H1 (cell line): ENCODE results near the gene OMP. TPM values are rescaled to one million over a fixed set of nuclear protein-coding genes. Genes with fewer than 3 reads are reported as not detected.

Experiments used
- CTCF ChIA-PET: fragments of 300-600 bp; sonication (Branson Sonifier 250); formaldehyde crosslinking; loops from one replicate; lab custom pipeline; 2021; ENCODE audit not compliant: partially characterized antibody; lab: Charles Lee
- POLR2A ChIA-PET: fragments of 300-600 bp; sonication (Branson Sonifier 250); formaldehyde crosslinking; loops from one replicate; lab custom pipeline; 2021; ENCODE audit warnings: inconsistent platforms; ENCODE audit not compliant: partially characterized antibody; lab: Charles Lee
- DNase-seq, 2 experiments: peaks; one replicate each; pipeline versions ENCODE4 v3.0.0 to v3.0.0-alpha.2; 2010 to 2022; ENCODE audit warnings: low spot score in 2 of 2, low read depth in 1 of 2, mixed read lengths in 1 of 2
- FAIRE-seq: peaks from 2 replicates; lab custom pipeline; 2011; peaks lifted over from hg19 to GRCh38; lab: Jason Lieb, UNC
- H2AFZ ChIP-seq: 2 replicates; pipeline ENCODE4 v1.8.1; 2012; ENCODE audit warnings: low read length, inconsistent platforms
- H2AK5ac ChIP-seq: 2 replicates; pipeline ENCODE4 v1.6.1; 2013; ENCODE audit warnings: low read depth, low read length
- H2BK120ac ChIP-seq: replicated peaks from 2 replicates; pipeline ENCODE3; 2013; ENCODE audit warnings: low read depth, low read length, inconsistent platforms
- H2BK12ac ChIP-seq: 2 replicates; pipeline ENCODE4 v1.6.1; 2013; ENCODE audit warnings: low read depth, low read length
- H2BK15ac ChIP-seq: 2 replicates; pipeline ENCODE4 v1.6.1; 2013; ENCODE audit warnings: low read length
- H2BK20ac ChIP-seq: 2 replicates; pipeline ENCODE4 v1.6.1; 2013; ENCODE audit warnings: low read length
- H2BK5ac ChIP-seq: 2 replicates; pipeline ENCODE4 v1.6.1; 2013; ENCODE audit warnings: low read depth, low read length
- H3K14ac ChIP-seq: 2 replicates; pipeline ENCODE4 v1.6.1; 2013; ENCODE audit warnings: inconsistent platforms; ENCODE audit not compliant: insufficient read length
- H3K18ac ChIP-seq: 2 replicates; pipeline ENCODE4 v1.6.1; 2013; ENCODE audit warnings: low read length; ENCODE audit errors: extremely low read depth
- H3K23ac ChIP-seq: 2 replicates; pipeline ENCODE4 v1.6.1; 2013; ENCODE audit warnings: inconsistent platforms; ENCODE audit not compliant: insufficient read length
- H3K23me2 ChIP-seq: 2 replicates; pipeline ENCODE4 v1.6.1; 2013; ENCODE audit warnings: low read depth, low read length
- H3K27ac ChIP-seq: 2 replicates; pipeline ENCODE4 v1.6.1; 2011; ENCODE audit warnings: low read depth, low read length, inconsistent platforms
- H3K27me3 ChIP-seq, 4 experiments: replicated peaks in 1 of 4; 1 replicate in 1 of 4; 2 replicates in 3 of 4; pipeline versions ENCODE4 v1.6.1 to v1.8.1; 2011 to 2013; ENCODE audit warnings: low read length in 3 of 4, mild to moderate bottlenecking in 3 of 4, inconsistent platforms in 2 of 4, mixed read lengths in 2 of 4, moderate library complexity in 1 of 4; ENCODE audit not compliant: control insufficient read depth in 3 of 4, insufficient read depth in 3 of 4; ENCODE audit errors: extremely low read depth in 1 of 4
- H3K36me3 ChIP-seq, 4 experiments: 2 replicates each; pipeline versions ENCODE4 v1.6.1 to v1.8.1; 2011 to 2013; ENCODE audit warnings: mild to moderate bottlenecking in 4 of 4, low read length in 3 of 4, moderate library complexity in 2 of 4, control low read depth in 1 of 4, inconsistent platforms in 1 of 4; ENCODE audit not compliant: insufficient read depth in 4 of 4, control insufficient read depth in 2 of 4
- H3K4ac ChIP-seq: replicated peaks from 2 replicates; pipeline ENCODE3; 2013; ENCODE audit warnings: low read length, low read depth, mixed read lengths, inconsistent platforms; ENCODE audit not compliant: insufficient read length
- H3K4me1 ChIP-seq, 4 experiments: replicated peaks in 1 of 4; 1 replicate in 1 of 4; 2 replicates in 3 of 4; pipeline versions ENCODE4 v1.6.1 to v1.8.1; 2011 to 2013; ENCODE audit warnings: low read length in 3 of 4, inconsistent platforms in 2 of 4, mixed read lengths in 1 of 4; ENCODE audit not compliant: insufficient read depth in 4 of 4, control insufficient read depth in 3 of 4
- H3K4me2 ChIP-seq, 2 experiments: 2 replicates each; pipeline versions ENCODE4 v1.6.1 to v1.8.1; 2011 to 2013; ENCODE audit warnings: low read depth in 2 of 2, low read length in 2 of 2, control low read depth in 1 of 2, inconsistent platforms in 1 of 2, mild to moderate bottlenecking in 1 of 2; ENCODE audit not compliant: insufficient read depth in 1 of 2
- H3K4me3 ChIP-seq, 4 experiments: fragments of 200-600, 300-600 bp in 1 of 4; sonication (generic), shearing (Covaris generic), sonication (Bioruptor Twin) in 1 of 4; 2 replicates each; pipeline versions ENCODE4 v1.5.1 to v1.8.1; 2011 to 2016; ENCODE audit warnings: low read length in 4 of 4, low read depth in 3 of 4, control low read depth in 2 of 4, inconsistent platforms in 2 of 4, mild to moderate bottlenecking in 2 of 4, mixed read lengths in 1 of 4, moderate library complexity in 1 of 4; ENCODE audit not compliant: insufficient read depth in 2 of 4; ENCODE audit errors: extremely low read depth in 1 of 4
- H3K56ac ChIP-seq: replicated peaks from 2 replicates; pipeline ENCODE3; 2013; ENCODE audit warnings: low read depth, mild to moderate bottlenecking, mixed read lengths, low read length, inconsistent platforms; ENCODE audit not compliant: insufficient read length
- H3K79me1 ChIP-seq: 2 replicates; pipeline ENCODE4 v1.6.1; 2013; ENCODE audit warnings: low read depth, low read length, control low read depth
- H3K79me2 ChIP-seq, 2 experiments: 2 replicates each; pipeline versions ENCODE4 v1.6.1 to v1.8.1; 2012 to 2013; ENCODE audit warnings: low read length in 2 of 2, mild to moderate bottlenecking in 2 of 2, inconsistent platforms in 1 of 2; ENCODE audit not compliant: insufficient read depth in 2 of 2, control insufficient read depth in 1 of 2
- H3K9ac ChIP-seq, 4 experiments: replicated peaks in 1 of 4; 1 replicate in 1 of 4; 2 replicates in 3 of 4; pipeline versions ENCODE4 v1.6.1 to v1.8.1; 2011 to 2013; ENCODE audit warnings: low read depth in 3 of 4, low read length in 3 of 4, control low read depth in 2 of 4, mild to moderate bottlenecking in 2 of 4, moderate library complexity in 2 of 4, inconsistent platforms in 1 of 4; ENCODE audit errors: extremely low read depth in 1 of 4
- H3K9me3 ChIP-seq, 2 experiments: 2 replicates each; pipeline versions ENCODE4 v1.6.1 to v1.8.1; 2012 to 2013; ENCODE audit warnings: mild to moderate bottlenecking in 2 of 2, moderate library complexity in 2 of 2, control low read depth in 1 of 2, inconsistent platforms in 1 of 2, low read depth in 1 of 2, low read length in 1 of 2, mixed read lengths in 1 of 2; ENCODE audit not compliant: insufficient read depth in 2 of 2
- H4K20me1 ChIP-seq, 2 experiments: replicated peaks in 1 of 2; 2 replicates each; pipeline versions ENCODE3 to v1.8.1; 2011 to 2013; ENCODE audit warnings: inconsistent platforms in 2 of 2, low read length in 2 of 2, mild to moderate bottlenecking in 1 of 2; ENCODE audit not compliant: insufficient read depth in 2 of 2, control insufficient read depth in 1 of 2
- H4K5ac ChIP-seq: 2 replicates; pipeline ENCODE4 v1.6.1; 2013; ENCODE audit warnings: low read length, low read depth, mixed read lengths, inconsistent platforms; ENCODE audit not compliant: insufficient read length
- H4K8ac ChIP-seq: 2 replicates; pipeline ENCODE4 v1.8.0; 2013; ENCODE audit warnings: mild to moderate bottlenecking, moderate library complexity, low read length, inconsistent platforms; ENCODE audit not compliant: insufficient read depth; ENCODE audit errors: extremely low read depth
- H4K91ac ChIP-seq: replicated peaks from 2 replicates; pipeline ENCODE3; 2013; ENCODE audit warnings: low read length, mixed read lengths, inconsistent platforms; ENCODE audit not compliant: insufficient read length
- BACH1 ChIP-seq: IDR thresholded peaks from 2 replicates; pipeline ENCODE4 v1.6.1; 2012; ENCODE audit warnings: low read length, improper control_type of control experiment
- BRCA1 ChIP-seq: IDR thresholded peaks from 2 replicates; pipeline ENCODE4 v1.6.1; 2012; ENCODE audit warnings: low read depth, low read length, improper control_type of control experiment
- CBX8 ChIP-seq: fragments of 300-800, 300-1000 bp; sonication (generic); IDR thresholded peaks from 2 replicates; pipeline ENCODE4 v1.7.1; 2016; ENCODE audit warnings: low read depth, low read length, borderline replicate concordance
- KDM1A ChIP-seq: fragments of 200-600, 300-600 bp; sonication (generic); IDR thresholded peaks from 2 replicates; pipeline ENCODE4 v1.7.1; 2016; ENCODE audit warnings: mild to moderate bottlenecking, low read length, borderline replicate concordance
- POLR2AphosphoS5 ChIP-seq: IDR thresholded peaks from 2 replicates; pipeline ENCODE4 v1.6.1; 2011; ENCODE audit warnings: low read depth, low read length
- RAD21 ChIP-seq, 2 experiments: IDR thresholded peaks in 1 of 2; conservative IDR thresholded peaks in 1 of 2; 2 replicates each; pipeline ENCODE4 v1.6.1; 2011; ENCODE audit warnings: low read depth in 2 of 2, low read length in 2 of 2, improper control_type of control experiment in 1 of 2, inconsistent platforms in 1 of 2, mild to moderate bottlenecking in 1 of 2, moderate library complexity in 1 of 2
- SIX5 ChIP-seq: IDR thresholded peaks from 2 replicates; pipeline ENCODE4 v1.6.1; 2011; ENCODE audit warnings: mild to moderate bottlenecking, low read depth, low read length
- SP4 ChIP-seq: IDR thresholded peaks from 2 replicates; pipeline ENCODE4 v1.6.1; 2012; ENCODE audit warnings: low read length, inconsistent platforms
- TCF12 ChIP-seq: IDR thresholded peaks from 2 replicates; pipeline ENCODE4 v1.6.1; 2011; ENCODE audit warnings: low read depth, mild to moderate bottlenecking, low read length
- WGBS, 2 experiments: shearing (Covaris generic) in 1 of 2; methylation state at CpG; one replicate each; pipeline versions ENCODE4 v1.1.6 to v1.1.7; 2013 to 2015; ENCODE audit warnings: low lambda C conversion rate in 2 of 2, mixed read lengths in 2 of 2, inconsistent platforms in 1 of 2, low coverage in 1 of 2, missing lambda C conversion rate in 1 of 2; ENCODE audit not compliant: insufficient replicate concordance in 2 of 2, insufficient coverage in 1 of 2, insufficient read length in 1 of 2; ENCODE audit errors: extremely low coverage in 1 of 2, missing lambda C conversion rate in 1 of 2; 5-methylcytosine and 5-hydroxymethylcytosine counted together
- polyA plus RNA-seq, 7 experiments: library from polyadenylated mRNA; depleted of rRNA in 3 of 7; stranded (reverse) in 5 of 7; unstranded in 2 of 7; fragments of >200 nt in 5 of 7; fragments of 200-250 nt in 2 of 7; gene quantifications; 1 replicate in 5 of 7; 2 replicates in 1 of 7; 4 replicates in 1 of 7; pipeline versions ENCODE4 v1.2.1 to v1.2.3, GENCODE V29; 2011 to 2013; ENCODE audit warnings: missing spikeins in 2 of 7, mixed read lengths in 2 of 7
- total RNA-seq: library from RNA; stranded (reverse); fragmentation: NEBNext Ultra II Directional; extraction: Animal tissue kit (Norgen Biotek cat#: 25700); gene quantifications from 2 replicates; pipeline ENCODE4 v1.2.1, GENCODE V29; 2021
- TF ChIP-seq, protein P1 (sequence below), 3 experiments: IDR thresholded peaks; 1 replicate in 2 of 3; 2 replicates in 1 of 3; pipeline versions ENCODE4 v1.5.1 to v1.6.1; 2011; ENCODE audit warnings: low read length in 3 of 3, mild to moderate bottlenecking in 3 of 3, inconsistent platforms in 2 of 3, low read depth in 1 of 3, moderate library complexity in 1 of 3; ENCODE audit not compliant: insufficient read depth in 1 of 3; ENCODE audit errors: control extremely low read depth in 1 of 3
- TF ChIP-seq, protein P2 (sequence below): IDR thresholded peaks from 2 replicates; pipeline ENCODE4 v1.6.1; 2011; ENCODE audit warnings: low read depth, mild to moderate bottlenecking, low read length; ENCODE audit not compliant: insufficient read depth

OMP gene
- total and polyA plus RNA-seq, 2 of the 8 experiments (the other 6 are each of a cell fraction or from before 2014, with no cell fraction given), result not detected

DNA sequence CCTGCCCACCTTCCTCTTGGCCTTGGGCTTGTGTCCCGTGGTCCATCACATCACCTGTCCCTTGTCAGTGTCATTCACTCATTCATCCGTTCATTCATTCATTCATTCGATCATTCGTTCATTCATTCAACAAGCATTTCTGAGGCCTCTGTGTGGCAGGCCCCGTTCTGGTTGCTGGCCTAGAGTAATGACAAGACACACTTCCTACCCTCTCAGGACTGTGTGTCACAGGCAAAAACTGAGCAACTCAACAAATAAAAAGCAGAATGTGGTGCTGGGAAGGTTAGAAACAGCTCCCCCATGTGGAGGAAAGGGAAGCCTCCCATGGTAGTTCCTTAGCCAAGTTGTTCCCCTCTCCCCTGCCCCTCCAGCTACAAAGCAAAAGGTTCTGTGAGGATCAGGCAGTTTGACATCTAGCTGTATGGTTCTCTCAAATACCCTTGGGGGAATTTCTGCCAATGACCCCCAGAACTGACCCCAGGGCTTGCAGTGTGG lies 1.6 kb upstream of the OMP start:
- 0 out of 2 replicates have a peak overlapping the region, but pooled peaks have one; percentile 9 for H2BK12ac ChIP-seq
- H3K14ac ChIP-seq, result no peak overlapping the region
- CTCF ChIA-PET, result interaction anchor here (0.6 to 19.1 kb wide), 24 partner anchors 9 to 699 kb away, joined by 3 to 297 read pairs (median 4); partner anchors contain the start of gene CAPN5
- no peaks in the 10 kb centered on the region for H3K9me3 ChIP-seq
- no peak overlapping the region for H2BK120ac ChIP-seq
- no peak overlapping the region for H2BK5ac ChIP-seq
- DNase-seq, result no peak
- no peaks in the 10 kb centered on the region for H3K79me1 ChIP-seq
- no peak overlapping the region for H3K18ac ChIP-seq
- no peak overlapping the region for H3K23ac ChIP-seq
- no peak overlapping the region for H3K4me3 ChIP-seq
- H3K4me1 ChIP-seq, result no peaks in the 10 kb centered on the region
- 85% methylated on average over 5 of the region's 5 CpGs; no CpG with 5 or more reads in 1 of the 2 experiments for WGBS, 2 experiments
- H2BK20ac ChIP-seq, result no peak overlapping the region
- FAIRE-seq, result peak; percentile 75
- no peaks in the 10 kb centered on the region for H3K79me2 ChIP-seq
- no peak overlapping the region for H4K8ac ChIP-seq
- no peak overlapping the region for H4K91ac ChIP-seq
- H3K9ac ChIP-seq, result no peak overlapping the region
- H2BK15ac ChIP-seq, result no peak overlapping the region
- H3K27ac ChIP-seq, result no peak overlapping the region
- H2AFZ ChIP-seq, result no peak overlapping the region
- POLR2A ChIA-PET, result no interaction called here
- H4K5ac ChIP-seq, result no peak overlapping the region
- H3K4me2 ChIP-seq, result no peak overlapping the region
- no peak overlapping the region; the same call in 1 of the 2 replicates for H2AK5ac ChIP-seq
- no peaks in the 10 kb centered on the region for H3K23me2 ChIP-seq
- no peaks in the 10 kb centered on the region for H3K36me3 ChIP-seq
- no peaks in the 10 kb centered on the region for H3K27me3 ChIP-seq
- no peak overlapping the region for H3K4ac ChIP-seq
- H3K56ac ChIP-seq, result no peak overlapping the region
- H4K20me1 ChIP-seq, result no peaks in the 10 kb centered on the region
- TF ChIP-seq TCF12 (no peak), KDM1A (no peak), SP4 (no peak), BACH1 (no peak), POLR2AphosphoS5 (no peak), CBX8 (no peak), RAD21 (IDR thresholded peaks at IDR 0.05 in 1 of 2, conservative IDR thresholded peaks at IDR 0.05 in 1 of 2; ENCODE audit: low read depth in 2 of 2, low read length in 2 of 2) (peak; percentile 48 to 60), BRCA1 (no peak), SIX5 (no peak)
- TF ChIP-seq, protein P1, sequence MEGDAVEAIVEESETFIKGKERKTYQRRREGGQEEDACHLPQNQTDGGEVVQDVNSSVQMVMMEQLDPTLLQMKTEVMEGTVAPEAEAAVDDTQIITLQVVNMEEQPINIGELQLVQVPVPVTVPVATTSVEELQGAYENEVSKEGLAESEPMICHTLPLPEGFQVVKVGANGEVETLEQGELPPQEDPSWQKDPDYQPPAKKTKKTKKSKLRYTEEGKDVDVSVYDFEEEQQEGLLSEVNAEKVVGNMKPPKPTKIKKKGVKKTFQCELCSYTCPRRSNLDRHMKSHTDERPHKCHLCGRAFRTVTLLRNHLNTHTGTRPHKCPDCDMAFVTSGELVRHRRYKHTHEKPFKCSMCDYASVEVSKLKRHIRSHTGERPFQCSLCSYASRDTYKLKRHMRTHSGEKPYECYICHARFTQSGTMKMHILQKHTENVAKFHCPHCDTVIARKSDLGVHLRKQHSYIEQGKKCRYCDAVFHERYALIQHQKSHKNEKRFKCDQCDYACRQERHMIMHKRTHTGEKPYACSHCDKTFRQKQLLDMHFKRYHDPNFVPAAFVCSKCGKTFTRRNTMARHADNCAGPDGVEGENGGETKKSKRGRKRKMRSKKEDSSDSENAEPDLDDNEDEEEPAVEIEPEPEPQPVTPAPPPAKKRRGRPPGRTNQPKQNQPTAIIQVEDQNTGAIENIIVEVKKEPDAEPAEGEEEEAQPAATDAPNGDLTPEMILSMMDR (IDR thresholded peaks at IDR 0.05; ENCODE audit: control extremely low read depth in 1 of 3, insufficient read depth in 1 of 3, low read depth in 1 of 3, low read length in 3 of 3), result peak; percentile 60 to 79 (median 71)
- TF ChIP-seq, protein P2, sequence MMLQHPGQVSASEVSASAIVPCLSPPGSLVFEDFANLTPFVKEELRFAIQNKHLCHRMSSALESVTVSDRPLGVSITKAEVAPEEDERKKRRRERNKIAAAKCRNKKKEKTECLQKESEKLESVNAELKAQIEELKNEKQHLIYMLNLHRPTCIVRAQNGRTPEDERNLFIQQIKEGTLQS, result no peak
